HepG2 (cell line): ENCODE results near the gene TCL1A. TPM values are rescaled to one million over a fixed set of nuclear protein-coding genes. Genes with fewer than 3 reads are reported as not detected.

Experiments used
- ATAC-seq: fragments of 200-7000 bp; cut with Tn5 transposase; 3 replicates; pipeline ENCODE4 v1.9.1; 2020; ENCODE audit warnings: mild to moderate bottlenecking, moderate library complexity
- BruUV-seq: library from RNA; stranded (reverse); fragments of 400-500 nt; replicated peaks from 2 replicates; lab custom pipeline; 2021; lab: Mats Ljungman, UMichigan
- CTCF ChIA-PET: fragments of 300-600 bp; formaldehyde crosslinking; extraction: SDS; loops from one replicate; lab custom pipeline; 2021; ENCODE audit warnings: low total read pairs, inconsistent platforms, low intra/inter-chr PET ratio; lab: Yijun Ruan, JAX
- POLR2A ChIA-PET: fragments of 350-600 bp; sonication (Branson Sonifier 250); formaldehyde crosslinking; loops from one replicate; lab custom pipeline; 2020; ENCODE audit warnings: antibody characterized with exemption, inconsistent platforms; lab: Yijun Ruan, JAX
- DNase-seq: peaks from one replicate; pipeline ENCODE4 v3.0.0-alpha.2; 2015; ENCODE audit warnings: low spot score
- FAIRE-seq: peaks from 3 replicates; lab custom pipeline; 2011; peaks lifted over from hg19 to GRCh38; lab: Jason Lieb, UNC
- H2AFZ ChIP-seq: one replicate; pipeline ENCODE4 v1.6.1; 2011; ENCODE audit warnings: low read length, inconsistent platforms
- H3K27ac ChIP-seq: fragments of 300-600 bp; 3 replicates; pipeline ENCODE4 v1.8.0; 2011; ENCODE audit warnings: mixed run types, mild to moderate bottlenecking, mixed read lengths, low read length, inconsistent platforms; ENCODE audit not compliant: insufficient read depth; ENCODE audit errors: extremely low read length
- H3K27me3 ChIP-seq, 2 experiments: fragments of 200-600 bp in 1 of 2; 2 replicates in 1 of 2; 3 replicates in 1 of 2; pipeline versions ENCODE4 v1.6.0 to v1.8.0; 2011; ENCODE audit warnings: low read length in 2 of 2, mild to moderate bottlenecking in 2 of 2, moderate library complexity in 2 of 2, inconsistent platforms in 1 of 2; ENCODE audit not compliant: insufficient read depth in 2 of 2, control insufficient read depth in 1 of 2
- H3K36me3 ChIP-seq, 2 experiments: fragments of 200-600 bp in 1 of 2; replicated peaks in 1 of 2; 2 replicates in 1 of 2; 3 replicates in 1 of 2; pipeline versions ENCODE4 v1.5.1 to v1.8.0; 2011; ENCODE audit warnings: low read length in 2 of 2, inconsistent platforms in 1 of 2; ENCODE audit not compliant: insufficient read depth in 2 of 2, control insufficient read depth in 1 of 2
- H3K4me1 ChIP-seq: 2 replicates; pipeline ENCODE4 v1.5.1; 2012; ENCODE audit warnings: low read length, inconsistent platforms; ENCODE audit not compliant: insufficient read depth
- H3K4me2 ChIP-seq: 2 replicates; pipeline ENCODE4 v1.6.0; 2011; ENCODE audit warnings: low read depth, low read length, inconsistent platforms
- H3K4me3 ChIP-seq, 3 experiments: fragments of 200-600 bp in 1 of 3; sonication (generic), shearing (Covaris generic) in 1 of 3; replicated peaks in 1 of 3; 2 replicates each; pipeline ENCODE4 v1.5.1; 2011 to 2016; ENCODE audit warnings: low read length in 3 of 3, inconsistent platforms in 2 of 3, low read depth in 2 of 3, mild to moderate bottlenecking in 2 of 3, control low read depth in 1 of 3, mixed read lengths in 1 of 3; ENCODE audit not compliant: insufficient read depth in 1 of 3
- H3K79me2 ChIP-seq: one replicate; pipeline ENCODE4 v1.6.1; 2011; ENCODE audit warnings: low read length, inconsistent platforms; ENCODE audit not compliant: insufficient read depth
- H3K9ac ChIP-seq: 2 replicates; pipeline ENCODE4 v1.6.0; 2011; ENCODE audit warnings: mild to moderate bottlenecking, low read depth, low read length, inconsistent platforms; ENCODE audit not compliant: insufficient read depth
- H3K9me3 ChIP-seq: 2 replicates; pipeline ENCODE4 v1.5.1; 2012; ENCODE audit warnings: mild to moderate bottlenecking, low read length
- H4K20me1 ChIP-seq: 2 replicates; pipeline ENCODE4 v1.6.0; 2011; ENCODE audit warnings: inconsistent platforms, mild to moderate bottlenecking, low read length, moderate library complexity; ENCODE audit not compliant: insufficient read depth
- HIVEP1 ChIP-seq: sonication (generic); formaldehyde crosslinking; IDR thresholded peaks from 2 replicates; pipeline ENCODE4 v1.4.0; 2020; ENCODE audit warnings: mild to moderate bottlenecking, missing genetic modification reagents
- IRF2 ChIP-seq: IDR thresholded peaks from 2 replicates; pipeline ENCODE4 v1.6.1; 2018; ENCODE audit warnings: missing genetic modification reagents, missing compliant biosample characterization
- KIAA2018 ChIP-seq: sonication (generic); formaldehyde crosslinking; IDR thresholded peaks from 2 replicates; pipeline ENCODE4 v1.5.0; 2020; ENCODE audit warnings: mild to moderate bottlenecking, missing genetic modification reagents, borderline replicate concordance
- KMT2B ChIP-seq: IDR thresholded peaks from 2 replicates; pipeline ENCODE4 v1.6.1; 2016; ENCODE audit warnings: missing genetic modification reagents, missing compliant biosample characterization
- ZNF232 ChIP-seq: sonication (generic); formaldehyde crosslinking; IDR thresholded peaks from 2 replicates; pipeline ENCODE4 v1.4.0; 2020; ENCODE audit warnings: missing genetic modification reagents, borderline replicate concordance
- WGBS: methylation state at CpG from one replicate; pipeline ENCODE4 v1.1.6; 2017; ENCODE audit warnings: low lambda C conversion rate; 5-methylcytosine and 5-hydroxymethylcytosine counted together
- in situ Hi-C: cut with HindIII; loops from 2 replicates; pipeline ENCODE4 v1.10.0; 2017; ENCODE audit warnings: low pct_unique_long_range_greater_than_20kb; ENCODE audit not compliant: extremely low pct_ligation_motif_present
- intact Hi-C: fragments of 100-400 bp; cut with micrococcal nuclease; formaldehyde crosslinking; loops from one replicate; pipeline ENCODE4 v1.10.0; 2022; ENCODE audit not compliant: unreplicated experiment
- polyA plus RNA-seq, 8 experiments: library from polyadenylated mRNA; depleted of rRNA in 3 of 8; stranded (reverse) in 7 of 8; unstranded in 1 of 8; fragments of >200 nt; fragmentation: Illumina TruSeq in 4 of 8; extraction: Trizol in 4 of 8; gene quantifications; 2 replicates each; pipeline versions ENCODE4 v1.2.1 to v1.2.3, GENCODE V29; 2011 to 2016; ENCODE audit warnings: low read depth in 4 of 8, missing spikeins in 1 of 8, mixed read lengths in 1 of 8; ENCODE audit not compliant: insufficient read depth in 1 of 8
- total RNA-seq, 5 experiments: library from RNA; depleted of rRNA; stranded (reverse); fragments of >200 nt; fragmentation: Illumina TruSeq; extraction: Trizol; gene quantifications; 2 replicates each; pipeline ENCODE4 v1.2.3, GENCODE V29; 2016; ENCODE audit warnings: low read depth in 1 of 5

The TCL1A gene
- total and polyA plus RNA-seq, 2 of the 13 experiments (the other 11 are each of a cell fraction or from before 2014, with no cell fraction given): not detected

- no TSS peak for BruUV-seq
- no peak for TF ChIP-seq IRF2 (CRISPR knock-in tag)
- no peak for TF ChIP-seq KMT2B (CRISPR knock-in tag)
- no peak for TF ChIP-seq HIVEP1
- TF ChIP-seq ZNF232 (CRISPR knock-in tag): no peak
- no peak for TF ChIP-seq KIAA2018 (CRISPR knock-in tag)
- TF ChIP-seq, all 625 proteins: peak for 0
- CTCF ChIA-PET: no interaction called here
- Histone ChIP-seq H2AFZ (no peak overlapping the region), H3K4me2 (no peak overlapping the region), H4K20me1 (no peaks in the 10 kb centered on the region), H3K79me2 (no peaks in the 10 kb centered on the region), H3K27ac (no peak overlapping the region), H3K36me3 (no peaks in the 10 kb centered on the region), H3K9me3 (no peaks in the 10 kb centered on the region), H3K4me1 (no peaks in the 10 kb centered on the region), H3K9ac (no peak overlapping the region), H3K4me3 (no peak overlapping the region), H3K27me3 (peaks cover 0 to 2% of the 10 kb centered on the region in 2 experiments; a peak in 1 of 5 replicates)
- intact Hi-C loops (loop anchor here (1.0 kb wide), 1 partner anchor 31 kb away; no protein-coding TSS in a partner anchor), in situ Hi-C loops (no loop called here)
- WGBS: 6% methylated on average over 4 of the region's 4 CpGs
- POLR2A ChIA-PET: no interaction called here
- FAIRE-seq (no peak), ATAC-seq (no peak), DNase-seq (no peak)
Observed at GRCh38 chr14:95701846-95702221, 12.1 kb downstream of the TCL1A start.
